GM19099 (cell line): ENCODE data around the gene JADE3.

Experiments used
- POLR2A ChIP-seq: IDR thresholded peaks from 3 replicates; pipeline ENCODE4 v1.6.1; 2011; ENCODE audit warnings: low read depth; ENCODE audit not compliant: insufficient read length; ENCODE audit errors: extremely low read depth

JADE3 gene

GRCh38 chrX:47063179-47063578 lies 151.0 kb downstream of the JADE3 start:
- no peak for TF ChIP-seq POLR2A

DNA sequence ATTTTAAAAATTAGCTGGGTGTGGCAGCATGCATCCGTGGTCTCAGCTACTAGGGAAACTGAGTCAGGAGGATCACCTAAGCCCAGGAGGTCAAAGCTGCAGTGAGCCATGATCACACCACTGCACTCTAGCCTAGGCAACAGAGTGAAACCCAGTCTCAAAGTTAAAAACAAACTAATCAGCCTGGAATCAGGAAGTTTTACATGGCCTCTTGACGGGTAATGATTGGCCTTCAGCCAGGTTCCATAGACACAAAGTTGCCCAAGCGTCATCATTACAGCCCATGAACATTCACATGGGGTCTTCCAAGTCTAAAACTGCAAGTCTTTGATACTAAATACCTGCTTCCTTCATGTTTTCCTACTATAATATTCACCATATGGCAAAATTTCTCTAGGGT lies 156.0 kb downstream of the JADE3 start:
- TF ChIP-seq POLR2A = no peak

DNA sequence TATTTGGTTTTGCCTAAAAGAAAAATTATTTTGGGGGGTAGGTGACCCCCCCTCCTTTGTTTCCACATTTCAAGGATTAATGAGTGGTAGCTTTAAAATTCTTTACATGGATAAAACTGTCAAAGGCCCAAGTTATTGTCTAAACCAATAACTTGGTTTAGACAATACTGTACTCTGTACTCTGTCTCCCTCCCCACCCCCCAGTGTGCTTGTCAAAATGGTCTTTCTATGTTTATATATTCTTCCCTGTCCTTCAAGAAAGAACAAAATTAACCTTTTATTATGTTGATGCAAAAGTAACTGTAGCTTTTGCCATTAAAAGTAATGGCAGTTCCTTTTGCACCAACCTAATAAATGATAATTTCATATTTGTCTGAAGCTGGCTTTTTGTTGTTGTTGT lies 156.5 kb downstream of the JADE3 start:
- no peak for TF ChIP-seq POLR2A

GRCh38 chrX:47078129-47079043 lies 166.2 kb downstream of the JADE3 start, which contains the start of gene RGN:
Gene RGN (plus strand): TSS chrX:47078443. CDS start chrX:47081145, 2,702 bp downstream.
- no peak for TF ChIP-seq POLR2A

DNA sequence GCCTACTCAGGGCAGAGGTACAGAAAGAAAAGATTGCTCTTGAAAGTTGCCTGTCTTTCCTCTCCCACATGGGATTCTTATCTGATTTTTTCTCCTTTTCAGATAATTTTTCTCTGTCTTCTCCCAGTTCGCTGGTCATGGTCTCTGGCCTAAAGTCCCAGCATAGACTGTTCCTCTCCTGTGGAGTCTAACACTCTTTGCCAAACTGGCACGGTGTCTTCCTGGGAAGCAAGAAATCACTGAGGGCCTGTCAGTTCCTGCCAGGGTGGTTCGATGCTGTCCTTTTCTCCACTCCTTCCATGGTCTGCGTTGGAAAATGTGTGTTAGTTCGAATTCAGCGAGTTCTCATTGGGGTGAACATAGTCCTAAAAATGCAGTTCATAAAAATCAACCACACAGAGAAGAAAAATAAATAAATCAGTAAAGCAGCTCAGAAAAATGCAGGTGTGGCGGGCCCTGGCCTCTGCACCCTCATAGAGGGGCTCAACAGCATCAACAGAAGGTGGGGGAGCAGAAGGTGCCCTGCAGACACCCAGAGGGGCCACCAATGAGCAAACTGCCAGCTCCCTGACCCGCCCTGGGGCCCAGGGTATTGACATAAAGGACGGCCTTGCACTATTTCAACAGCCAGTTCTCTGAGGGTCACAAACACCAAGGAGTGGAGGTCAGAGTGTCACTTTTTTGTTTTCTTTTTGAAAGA lies 168.1 kb downstream of the JADE3 start:
- TF ChIP-seq POLR2A = no peak

GRCh38 chrX:47080915-47081236 lies 168.7 kb downstream of the JADE3 start:
- TF ChIP-seq POLR2A = no peak

- TF ChIP-seq POLR2A = no peak
Measured at GRCh38 chrX:47091149-47091775, 179.0 kb downstream of the JADE3 start.

- no peak for TF ChIP-seq POLR2A
Measured at GRCh38 chrX:47093248-47093647, 181.0 kb downstream of the JADE3 start.

GRCh38 chrX:47093860-47094259 lies 181.6 kb downstream of the JADE3 start:
- no peak for TF ChIP-seq POLR2A

- no peak for TF ChIP-seq POLR2A
Measured at GRCh38 chrX:47097018-47097417, 184.8 kb downstream of the JADE3 start.

DNA sequence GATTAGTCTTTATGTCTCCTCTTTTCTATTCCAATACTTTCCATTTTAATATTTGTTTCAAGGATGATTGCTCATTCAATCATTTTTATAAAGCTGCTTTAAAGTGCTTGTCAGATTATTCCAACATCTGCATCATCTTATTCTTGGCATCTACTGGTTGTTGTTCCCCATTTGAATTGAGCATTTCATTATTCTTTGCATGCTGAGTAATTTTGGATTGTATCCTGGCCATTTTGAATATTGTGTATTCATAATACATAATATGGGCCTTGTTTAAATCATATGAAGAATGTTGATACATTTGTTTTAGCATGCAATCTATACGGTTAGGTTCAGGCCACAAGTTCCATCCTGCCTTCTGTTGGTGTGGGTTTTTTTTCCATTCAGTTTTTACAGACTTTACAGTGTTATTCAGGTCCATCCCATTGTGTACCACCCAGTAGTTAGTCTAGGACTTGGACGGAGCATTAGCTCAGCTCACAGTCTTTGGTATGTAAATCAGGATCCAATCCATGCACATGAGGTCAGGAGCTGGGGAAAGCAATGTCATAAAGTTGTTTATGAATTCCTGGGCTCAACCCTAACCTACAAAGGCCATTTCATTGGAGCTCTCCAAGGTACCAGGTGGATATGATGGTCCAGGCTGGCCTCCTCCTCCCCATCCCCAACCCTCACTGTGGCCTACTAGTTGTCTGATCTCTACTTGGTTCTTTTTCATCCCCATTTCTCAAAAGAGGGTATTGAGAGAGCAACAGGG lies 186.3 kb downstream of the JADE3 start:
- no peak for TF ChIP-seq POLR2A

GRCh38 chrX:47101206-47101605 lies 189.0 kb downstream of the JADE3 start:
- TF ChIP-seq POLR2A = no peak
